Calu3 (cell line): ENCODE data around the gene ZSCAN31. TPM values are rescaled to one million over a fixed set of nuclear protein-coding genes. Genes with fewer than 3 reads are reported as not detected.

Source experiments
- BruUV-seq: library from RNA; stranded (reverse); fragments of 400-500 nt; replicated peaks from 2 replicates; lab custom pipeline; 2021; lab: Mats Ljungman, UMichigan
- CTCF ChIA-PET: fragments of 300-600 bp; sonication (Branson Sonifier 250); formaldehyde crosslinking; loops from one replicate; lab custom pipeline; 2022; ENCODE audit warnings: antibody characterized with exemption; lab: Charles Lee
- DNase-seq: peaks from one replicate; pipeline ENCODE4 v3.0.0; 2022
- H3K27ac Mint-ChIP-seq: one replicate; pipeline ENCODE4 v1.8.0; 2022; ENCODE audit warnings: mixed read lengths; ENCODE audit not compliant: unreplicated experiment
- H3K27me3 Mint-ChIP-seq: one replicate; pipeline ENCODE4 v1.8.0; 2022; ENCODE audit warnings: mixed read lengths; ENCODE audit not compliant: unreplicated experiment
- H3K36me3 Mint-ChIP-seq: one replicate; pipeline ENCODE4 v1.8.0; 2022; ENCODE audit warnings: mild to moderate bottlenecking, moderate library complexity, mixed read lengths; ENCODE audit not compliant: insufficient read depth, unreplicated experiment
- H3K4me1 Mint-ChIP-seq: one replicate; pipeline ENCODE4 v1.8.0; 2022; ENCODE audit warnings: mild to moderate bottlenecking, low read depth, mixed read lengths; ENCODE audit not compliant: unreplicated experiment
- H3K4me3 Mint-ChIP-seq: one replicate; pipeline ENCODE4 v1.8.0; 2022; ENCODE audit warnings: mild to moderate bottlenecking, low read depth, moderate library complexity, mixed read lengths; ENCODE audit not compliant: unreplicated experiment
- H3K9me3 Mint-ChIP-seq: one replicate; pipeline ENCODE4 v1.8.0; 2022; ENCODE audit warnings: low read depth, mixed read lengths; ENCODE audit not compliant: unreplicated experiment
- CTCF ChIP-seq: fragments of 200-600 bp; IDR thresholded peaks from one replicate; pipeline ENCODE4 v1.8.0; 2022; ENCODE audit warnings: antibody characterized with exemption; ENCODE audit not compliant: unreplicated experiment
- intact Hi-C: fragments of 100-400 bp; cut with micrococcal nuclease; formaldehyde crosslinking; loops from one replicate; pipeline ENCODE4 v1.10.0; 2022; ENCODE audit not compliant: unreplicated experiment
- total RNA-seq: library from RNA; stranded (reverse); gene quantifications from 2 replicates; pipeline ENCODE4 v1.2.3, GENCODE V29; 2022

The ZSCAN31 gene
- total RNA-seq, 1 experiment from 2014 or later: 4.9 TPM

- H3K27ac Mint-ChIP-seq: no peak overlapping the region
- H3K4me3 Mint-ChIP-seq: no peak overlapping the region
- H3K36me3 Mint-ChIP-seq: peaks cover 26% of the 10 kb centered on the region
- CTCF ChIA-PET: no interaction called here
- no peaks in the 10 kb centered on the region for H3K27me3 Mint-ChIP-seq
- H3K4me1 Mint-ChIP-seq: peaks cover 13% of the 10 kb centered on the region
- TF ChIP-seq CTCF: no peak
- intact Hi-C loops: no loop called here
- no peak for DNase-seq
- peaks cover 8% of the 10 kb centered on the region for H3K9me3 Mint-ChIP-seq
- no TSS peak for BruUV-seq
These were observed 42.7 kb upstream of the ZSCAN31 start for GRCh38 chr6:28378644-28379043.

- Mint-ChIP-seq H3K27me3 (no peaks in the 10 kb centered on the region), H3K4me3 (no peak overlapping the region), H3K36me3 (peaks cover 19% of the 10 kb centered on the region), H3K9me3 (peaks cover 8% of the 10 kb centered on the region), H3K27ac (no peak overlapping the region), H3K4me1 (peaks cover 10% of the 10 kb centered on the region)
- CTCF ChIA-PET: no interaction called here
- no peak for DNase-seq
- intact Hi-C loops: no loop called here
- no TSS peak for BruUV-seq
- no peak for TF ChIP-seq CTCF
These were observed 41.9 kb upstream of the ZSCAN31 start for GRCh38 chr6:28377879-28378278.

GRCh38 chr6:28373925-28374324 is 38.0 kb upstream of the ZSCAN31 start:
- DNase-seq: no peak
- no peaks in the 10 kb centered on the region for H3K27me3 Mint-ChIP-seq
- no peaks in the 10 kb centered on the region for H3K4me1 Mint-ChIP-seq
- H3K27ac Mint-ChIP-seq: no peak overlapping the region
- intact Hi-C loops: no loop called here
- no TSS peak for BruUV-seq
- no peak overlapping the region for H3K4me3 Mint-ChIP-seq
- CTCF ChIA-PET: no interaction called here
- H3K9me3 Mint-ChIP-seq: no peaks in the 10 kb centered on the region
- no peaks in the 10 kb centered on the region for H3K36me3 Mint-ChIP-seq
- no peak for TF ChIP-seq CTCF

- DNase-seq: no peak
- no TSS peak for BruUV-seq
- Mint-ChIP-seq H3K9me3 (peaks cover 2% of the 10 kb centered on the region), H3K4me3 (no peak overlapping the region), H3K27me3 (no peaks in the 10 kb centered on the region), H3K36me3 (no peaks in the 10 kb centered on the region), H3K27ac (no peak overlapping the region), H3K4me1 (no peaks in the 10 kb centered on the region)
- intact Hi-C loops: no loop called here
- TF ChIP-seq CTCF: no peak
- CTCF ChIA-PET: interaction anchor here (0.7 to 1.0 kb wide), 3 partner anchors 12 to 267 kb away, joined by 4 to 7 read pairs (median 5); no protein-coding TSS in a partner anchor
These were observed 35.9 kb upstream of the ZSCAN31 start for GRCh38 chr6:28371706-28372451.
